Measurements from ENCODE around the gene RASL10B. TPM values are rescaled to one million over a fixed set of nuclear protein-coding genes. Genes with fewer than 3 reads are reported as not detected.

The RASL10B gene
- total RNA-seq, 1 donor from 2014 or later: 9.1 TPM

GRCh38 chr17:35765756-35766488, 34.5 kb downstream of the RASL10B start:
- H3K27ac ChIP-seq: no peak overlapping the region
- TF ChIP-seq POLR2A (IDR thresholded peaks at IDR 0.05): no peak
- TF ChIP-seq POLR2AphosphoS5 (IDR thresholded peaks at IDR 0.05; ENCODE audit: insufficient read depth in 1 of 2, low read depth in 1 of 2): no peak
- TF ChIP-seq CTCF (IDR thresholded peaks at IDR 0.05): no peak
- intact Hi-C loops (cut with DNase I): loop anchor here (2.0 kb wide), 1 partner anchor 39 kb away; no protein-coding TSS in a partner anchor

GRCh38 chr17:35766489-35766877, 35.0 kb downstream of the RASL10B start:
- no peak for DNase-seq (ENCODE audit: extremely low spot score in 2 of 2)
- TF ChIP-seq POLR2AphosphoS5 (IDR thresholded peaks at IDR 0.05; ENCODE audit: insufficient read depth in 1 of 2, low read depth in 1 of 2) (no peak), POLR2A (IDR thresholded peaks at IDR 0.05) (no peak)
- Histone ChIP-seq H3K27ac (no peak overlapping the region), H3K4me3 (no peak overlapping the region), H3K27me3 (no peaks in the 10 kb centered on the region), H3K4me1 (peaks cover 12% of the 10 kb centered on the region), H3K9me3 (no peaks in the 10 kb centered on the region), H3K36me3 (no peaks in the 10 kb centered on the region)
- intact Hi-C loops (cut with DNase I): no loop called here

More at GRCh38 chr17:35765756-35766488, 34.5 kb downstream of the RASL10B start:
- H3K27me3 ChIP-seq: no peaks in the 10 kb centered on the region
- H3K4me3 ChIP-seq: no peak overlapping the region
- no peak for DNase-seq (ENCODE audit: extremely low spot score in 2 of 2)
- H3K4me1 ChIP-seq: peaks cover 12% of the 10 kb centered on the region
- no peaks in the 10 kb centered on the region for H3K9me3 ChIP-seq
- H3K36me3 ChIP-seq: no peaks in the 10 kb centered on the region

GRCh38 chr17:35766903-35767510, 35.6 kb downstream of the RASL10B start:
- TF ChIP-seq POLR2AphosphoS5 (IDR thresholded peaks at IDR 0.05; ENCODE audit: insufficient read depth in 1 of 2, low read depth in 1 of 2) (no peak), CTCF (IDR thresholded peaks at IDR 0.05) (no peak)
- intact Hi-C loops (cut with DNase I): no loop called here
- DNase-seq (ENCODE audit: extremely low spot score in 2 of 2): no peak
- H3K4me3 ChIP-seq: no peak overlapping the region
- H3K4me1 ChIP-seq: peaks cover 12% of the 10 kb centered on the region
- H3K9me3 ChIP-seq: no peaks in the 10 kb centered on the region
- no peaks in the 10 kb centered on the region for H3K36me3 ChIP-seq
- H3K27me3 ChIP-seq: no peaks in the 10 kb centered on the region
- no peak overlapping the region for H3K27ac ChIP-seq

GRCh38 chr17:35768797-35769196, 37.4 kb downstream of the RASL10B start:
- H3K4me3 ChIP-seq: no peak overlapping the region
- no peaks in the 10 kb centered on the region for H3K9me3 ChIP-seq
- TF ChIP-seq POLR2AphosphoS5 (IDR thresholded peaks at IDR 0.05; ENCODE audit: insufficient read depth in 1 of 2, low read depth in 1 of 2) (no peak), POLR2A (IDR thresholded peaks at IDR 0.05) (no peak), CTCF (IDR thresholded peaks at IDR 0.05) (no peak)
- H3K27me3 ChIP-seq: no peaks in the 10 kb centered on the region
- intact Hi-C loops (cut with DNase I): no loop called here
- H3K4me1 ChIP-seq: peaks cover 18% of the 10 kb centered on the region
- H3K27ac ChIP-seq: no peak overlapping the region
- H3K36me3 ChIP-seq: no peaks in the 10 kb centered on the region
- DNase-seq (ENCODE audit: extremely low spot score in 2 of 2): no peak

GRCh38 chr17:35769895-35770486, 38.6 kb downstream of the RASL10B start:
- peaks cover 19% of the 10 kb centered on the region for H3K4me1 ChIP-seq
- intact Hi-C loops (cut with DNase I): no loop called here
- no peaks in the 10 kb centered on the region for H3K9me3 ChIP-seq
- H3K27ac ChIP-seq: no peak overlapping the region
- no peak for TF ChIP-seq POLR2AphosphoS5 (IDR thresholded peaks at IDR 0.05; ENCODE audit: insufficient read depth in 1 of 2, low read depth in 1 of 2)
- no peak for TF ChIP-seq POLR2A (IDR thresholded peaks at IDR 0.05)
- no peak for TF ChIP-seq CTCF (IDR thresholded peaks at IDR 0.05)
- no peaks in the 10 kb centered on the region for H3K27me3 ChIP-seq
- no peak for DNase-seq (ENCODE audit: extremely low spot score in 2 of 2)
- no peak overlapping the region for H3K4me3 ChIP-seq
- no peaks in the 10 kb centered on the region for H3K36me3 ChIP-seq
